Stimulated activated CD8-positive, alpha-beta memory T cell treated with anti-CD3 and anti-CD28 coated beads, Interleukin-4, amount 100 ng/mL, for 48 hours (primary cell): ENCODE results near the gene TTYH1.

Experiments used
- DNase-seq: peaks from one replicate; pipeline ENCODE4 v3.0.0-alpha.2; 2020

Gene TTYH1

GRCh38 chr19:54424660-54425381 lies 9.6 kb downstream of the TTYH1 start:
- DNase-seq, result no peak

DNA sequence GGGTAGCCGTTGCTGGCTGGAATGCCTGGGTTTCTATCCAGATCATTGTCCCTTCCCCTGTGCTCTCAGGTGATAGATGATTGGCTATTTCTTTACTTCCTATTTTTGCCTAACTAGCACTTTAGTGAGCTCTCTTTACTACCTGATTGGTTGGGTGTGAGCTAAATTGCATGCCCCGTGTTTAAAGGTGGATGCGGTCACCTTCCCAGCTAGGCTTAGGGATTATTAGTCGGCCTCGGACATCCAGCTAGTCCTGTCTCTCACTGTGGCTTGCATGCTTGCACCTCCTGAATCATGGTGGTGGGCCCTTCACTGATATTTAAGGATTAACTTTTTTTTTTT lies 10.1 kb downstream of the TTYH1 start:
- no peak for DNase-seq

DNA sequence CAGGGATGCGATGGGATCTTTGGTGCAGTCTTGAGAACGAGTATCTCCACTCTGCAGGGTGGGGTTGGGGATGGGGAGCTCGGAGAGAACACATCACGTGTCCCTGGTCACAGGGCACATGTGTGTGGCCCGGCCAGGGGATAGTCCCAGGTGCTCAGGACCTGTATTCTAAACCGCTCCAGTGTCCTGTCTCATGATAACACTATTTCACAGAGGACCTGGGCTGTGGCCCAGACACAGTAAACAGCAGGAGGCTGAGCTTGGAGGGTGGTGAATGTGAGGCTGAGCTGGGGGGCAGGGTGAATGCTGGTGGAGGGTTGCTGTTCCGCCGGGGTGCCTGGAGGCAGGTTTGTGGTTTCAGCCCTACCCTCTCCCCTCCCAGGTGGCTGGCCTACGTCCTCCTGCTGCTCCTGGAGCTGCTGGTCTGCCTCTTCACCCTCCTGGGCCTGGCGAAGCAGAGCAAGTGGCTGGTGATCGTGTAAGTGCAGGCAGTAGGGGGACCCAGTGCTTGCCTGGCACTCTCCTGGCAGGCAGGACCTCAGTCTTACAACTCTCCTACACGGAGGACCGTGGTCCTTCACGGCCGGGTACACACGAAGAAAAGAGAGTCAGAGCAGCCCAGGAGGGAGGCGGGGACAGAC lies 11.1 kb downstream of the TTYH1 start:
- DNase-seq, result no peak

GRCh38 chr19:54427586-54427985 lies 12.3 kb downstream of the TTYH1 start:
- no peak for DNase-seq

GRCh38 chr19:54428323-54429175 lies 13.3 kb downstream of the TTYH1 start:
- no peak for DNase-seq

- no peak for DNase-seq
Measured at GRCh38 chr19:54429176-54429495, 13.9 kb downstream of the TTYH1 start.

- DNase-seq, result no peak
Measured at GRCh38 chr19:54429545-54430227, 14.4 kb downstream of the TTYH1 start.

DNA sequence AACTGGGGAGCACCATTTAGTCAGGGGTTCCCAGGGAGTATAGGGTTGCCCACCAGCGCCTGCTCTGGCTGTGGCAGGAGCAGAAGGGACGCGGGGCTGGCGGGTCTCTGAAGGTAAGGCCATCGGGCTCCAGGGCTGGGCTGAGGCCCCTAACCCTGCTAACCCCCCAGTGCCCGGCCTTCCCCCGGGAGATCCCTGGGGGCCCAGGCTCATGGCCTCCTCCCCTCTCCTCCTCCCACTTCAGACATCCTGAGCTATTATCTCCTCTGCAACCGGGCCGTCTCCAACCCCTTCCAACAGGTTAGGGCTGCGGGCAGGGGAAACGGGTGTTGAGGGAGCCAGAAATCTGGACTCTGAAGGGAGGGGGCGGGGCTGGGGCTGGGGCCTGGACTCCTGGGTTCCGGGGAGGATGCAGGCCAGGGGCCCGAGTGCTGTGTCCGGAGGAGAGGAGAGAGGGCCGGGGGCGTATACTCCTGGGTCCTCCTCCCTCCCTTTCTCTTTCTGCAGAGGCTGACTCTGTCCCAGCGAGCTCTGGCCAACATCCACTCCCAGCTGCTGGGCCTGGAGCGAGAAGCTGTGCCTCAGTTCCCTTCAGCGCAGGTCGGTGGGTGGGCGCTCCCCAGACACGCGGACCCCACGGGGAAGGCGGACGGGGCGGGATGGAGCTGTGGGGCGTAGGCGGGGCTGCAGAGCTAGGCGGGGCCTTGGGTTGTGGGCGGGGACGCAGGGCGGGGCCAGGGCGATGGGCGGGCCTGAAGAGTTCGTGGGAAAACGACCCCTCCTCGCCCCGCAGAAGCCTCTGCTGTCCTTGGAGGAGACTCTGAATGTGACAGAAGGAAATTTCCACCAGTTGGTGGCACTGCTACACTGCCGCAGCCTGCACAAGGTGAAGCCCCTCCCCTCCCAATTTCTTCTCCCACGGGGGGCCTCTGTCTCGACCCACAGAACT lies 15.3 kb downstream of the TTYH1 start:
- peak; percentile 74 for DNase-seq

- DNase-seq, result no peak
Measured at GRCh38 chr19:54431255-54431838, 16.1 kb downstream of the TTYH1 start.

GRCh38 chr19:54432144-54432738 lies 17.0 kb downstream of the TTYH1 start:
- DNase-seq, result no peak

DNA sequence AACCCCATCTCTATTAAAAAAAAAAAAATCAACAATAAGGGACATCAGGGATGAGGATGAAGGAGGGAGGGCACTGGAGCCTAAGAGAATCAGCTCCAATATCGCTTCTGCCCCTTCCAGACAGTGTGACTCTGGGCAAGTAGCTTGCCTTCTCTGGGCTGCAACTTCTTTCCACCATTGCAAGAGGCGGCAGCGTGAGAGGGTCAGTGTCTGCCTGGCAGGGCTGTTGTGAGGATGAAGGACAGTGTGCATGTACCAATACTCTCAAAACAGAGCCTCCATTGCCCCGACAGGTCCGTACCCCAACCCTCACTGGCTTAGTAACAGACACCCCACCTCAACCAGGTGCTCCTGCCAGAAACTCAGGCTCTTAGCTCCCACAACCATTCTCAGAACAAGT lies 18.4 kb downstream of the TTYH1 start:
- DNase-seq, result no peak

DNA sequence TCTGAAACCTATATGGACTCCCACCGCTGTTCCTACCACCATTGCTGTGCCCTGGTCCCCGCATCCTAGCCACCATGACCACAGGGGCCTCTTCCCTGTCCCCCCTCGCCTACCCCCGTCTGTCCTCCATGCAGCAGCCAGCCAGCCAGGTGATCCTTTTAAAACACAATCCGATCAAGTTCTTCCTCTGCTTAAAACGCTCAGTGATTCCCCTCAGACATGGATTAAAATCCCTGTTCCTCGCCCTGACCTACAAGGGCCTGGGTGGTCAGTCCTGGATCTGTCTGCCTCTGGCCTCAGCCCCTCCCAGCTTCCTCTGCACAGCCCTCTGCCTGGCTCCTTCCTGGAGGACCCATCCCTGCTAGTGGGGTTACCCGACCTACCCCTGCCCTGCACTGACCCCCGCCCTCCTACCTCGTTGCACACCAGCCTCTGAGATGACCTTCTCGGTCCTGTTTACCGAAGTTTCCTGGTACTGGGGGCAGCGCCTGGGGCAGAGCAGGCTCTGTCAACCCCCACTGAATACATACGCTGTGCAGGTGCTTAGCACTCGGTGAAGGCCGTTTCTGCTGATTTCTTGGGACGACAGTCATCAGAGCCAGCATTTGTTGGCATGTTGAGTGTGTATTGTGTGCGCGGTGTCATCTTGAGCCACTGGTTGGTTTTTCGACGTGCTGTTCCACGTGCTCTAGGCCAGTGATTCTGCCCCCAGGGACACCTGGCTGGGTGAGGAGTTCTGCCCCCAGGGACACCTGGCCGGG lies 19.0 kb downstream of the TTYH1 start:
- DNase-seq, result no peak

GRCh38 chr19:54434873-54435214 lies 19.6 kb downstream of the TTYH1 start:
- no peak for DNase-seq

DNA sequence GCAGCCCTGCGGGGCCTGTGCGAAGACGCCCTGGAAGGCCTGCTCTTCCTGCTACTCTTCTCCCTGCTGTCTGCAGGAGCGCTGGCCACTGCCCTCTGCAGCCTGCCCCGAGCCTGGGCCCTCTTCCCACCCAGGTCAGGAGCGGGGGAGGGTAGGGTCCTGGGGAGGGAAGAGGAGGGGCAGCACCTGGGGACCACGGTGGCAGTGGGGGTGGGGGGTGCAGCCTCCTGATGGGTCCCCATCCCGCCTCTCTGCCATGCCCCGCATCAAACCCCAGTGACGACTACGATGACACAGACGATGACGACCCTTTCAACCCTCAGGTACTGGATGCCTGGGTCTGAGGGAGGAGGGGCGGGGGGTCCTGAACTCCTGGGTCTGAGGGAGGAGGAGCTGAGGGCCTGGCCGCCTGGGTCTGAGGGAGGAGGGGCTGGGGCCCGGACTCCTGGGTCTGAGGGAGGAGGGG lies 20.3 kb downstream of the TTYH1 start:
- no peak for DNase-seq

DNA sequence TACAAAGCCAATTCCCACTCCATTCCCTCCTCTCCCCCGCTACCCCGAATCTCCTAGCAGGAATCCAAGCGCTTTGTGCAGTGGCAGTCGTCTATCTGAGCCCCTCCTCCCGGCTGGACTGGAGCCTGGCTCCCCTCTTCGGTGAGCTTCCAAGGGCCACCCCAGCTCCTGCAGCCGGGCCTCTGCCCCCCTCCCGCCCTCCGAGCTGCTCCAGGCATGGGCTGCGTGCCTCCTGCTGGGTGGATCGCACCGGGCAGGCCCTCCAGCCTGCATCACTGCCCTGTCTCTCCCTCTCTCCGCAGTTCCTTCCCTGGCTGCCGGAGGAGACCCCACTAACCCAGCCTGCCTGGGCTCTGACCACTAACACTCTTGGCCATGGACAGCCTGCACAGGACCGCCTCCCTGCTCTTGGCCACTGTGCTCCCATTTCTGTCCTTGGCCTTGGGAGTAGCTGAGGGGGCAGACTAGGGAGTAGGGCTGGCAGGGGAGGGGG lies 20.8 kb downstream of the TTYH1 start:
- no peak for DNase-seq

- DNase-seq, result no peak
Measured at GRCh38 chr19:54436628-54437252, 21.5 kb downstream of the TTYH1 start.

DNA sequence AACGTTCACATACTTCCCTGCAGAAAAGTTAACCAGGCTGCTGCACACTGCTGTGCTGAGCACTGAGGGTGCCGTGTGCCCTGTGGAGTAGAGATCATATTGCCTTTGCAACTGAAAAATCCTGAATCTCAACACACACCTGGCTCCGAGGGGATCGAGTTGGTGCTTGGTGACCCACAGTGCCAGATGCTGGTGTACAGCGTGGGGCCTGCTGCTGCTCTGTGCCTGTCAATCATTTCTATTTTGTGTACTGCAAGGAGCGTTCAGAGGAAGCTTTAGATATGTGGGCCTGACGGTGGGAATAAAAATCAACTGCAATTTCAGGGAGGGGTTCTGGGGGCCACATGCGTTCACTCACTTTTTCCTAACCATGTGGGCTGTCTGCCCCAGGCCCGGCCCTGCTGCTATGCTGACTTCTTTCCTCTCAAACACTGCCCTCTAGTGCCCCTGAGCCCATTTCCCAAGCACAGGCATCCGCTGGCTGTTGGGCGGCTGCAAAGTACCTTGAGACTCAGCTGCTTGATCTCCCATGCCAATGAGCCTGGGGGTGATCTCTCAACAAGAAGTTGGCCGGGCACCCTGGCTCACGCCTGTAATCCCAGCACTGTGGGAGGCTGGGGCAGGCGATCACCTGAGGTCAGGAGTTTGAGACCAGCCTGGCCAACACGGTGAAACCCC lies 24.0 kb downstream of the TTYH1 start:
- DNase-seq, result peak; percentile 54

DNA sequence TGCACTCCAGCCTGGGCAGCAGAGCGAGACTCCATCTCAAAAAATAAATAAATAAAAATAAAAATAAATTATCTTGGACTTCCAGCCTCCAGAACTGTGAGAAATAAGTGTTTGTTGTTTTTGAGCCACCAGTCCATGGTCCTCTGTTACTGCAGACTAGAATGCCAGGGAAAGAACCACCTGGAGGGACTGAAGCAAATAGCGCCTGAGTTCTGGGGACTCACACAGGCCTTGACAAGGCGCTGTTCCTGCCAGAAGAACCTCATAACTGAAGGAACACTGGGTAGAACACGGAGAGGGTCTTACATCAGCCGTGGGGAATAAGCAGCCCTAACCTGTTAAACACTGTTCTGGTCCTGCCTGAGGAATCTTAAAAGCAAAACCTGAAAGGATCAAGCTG lies 25.4 kb downstream of the TTYH1 start:
- DNase-seq, result no peak

DNA sequence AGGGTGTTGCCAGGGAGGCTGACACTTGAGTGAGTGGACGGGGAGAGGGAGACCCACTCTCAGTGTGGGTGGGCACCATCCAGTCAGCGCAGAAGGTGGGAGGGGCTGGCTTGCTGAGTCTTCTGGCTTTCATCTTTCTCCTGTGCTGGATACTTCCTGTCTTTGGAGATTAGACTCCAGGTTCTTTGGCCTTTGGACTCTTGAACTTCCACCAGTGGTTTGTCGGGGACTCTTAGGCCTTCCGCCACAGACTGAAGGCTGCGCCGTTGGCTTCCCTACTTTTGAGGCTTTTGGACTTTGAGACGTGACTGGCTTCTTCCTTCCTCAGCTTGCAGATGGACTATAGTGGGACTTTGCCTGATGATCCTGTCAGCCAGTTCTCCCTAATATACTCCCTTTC lies 29.5 kb downstream of the TTYH1 start:
- no peak for DNase-seq
